ENCODE measurements around the gene GSG1L2. TPM values are rescaled to one million over a fixed set of nuclear protein-coding genes. Genes with fewer than 3 reads are reported as not detected.

Gene GSG1L2
- total and polyA plus RNA-seq, 12 donors = not detected

DNA sequence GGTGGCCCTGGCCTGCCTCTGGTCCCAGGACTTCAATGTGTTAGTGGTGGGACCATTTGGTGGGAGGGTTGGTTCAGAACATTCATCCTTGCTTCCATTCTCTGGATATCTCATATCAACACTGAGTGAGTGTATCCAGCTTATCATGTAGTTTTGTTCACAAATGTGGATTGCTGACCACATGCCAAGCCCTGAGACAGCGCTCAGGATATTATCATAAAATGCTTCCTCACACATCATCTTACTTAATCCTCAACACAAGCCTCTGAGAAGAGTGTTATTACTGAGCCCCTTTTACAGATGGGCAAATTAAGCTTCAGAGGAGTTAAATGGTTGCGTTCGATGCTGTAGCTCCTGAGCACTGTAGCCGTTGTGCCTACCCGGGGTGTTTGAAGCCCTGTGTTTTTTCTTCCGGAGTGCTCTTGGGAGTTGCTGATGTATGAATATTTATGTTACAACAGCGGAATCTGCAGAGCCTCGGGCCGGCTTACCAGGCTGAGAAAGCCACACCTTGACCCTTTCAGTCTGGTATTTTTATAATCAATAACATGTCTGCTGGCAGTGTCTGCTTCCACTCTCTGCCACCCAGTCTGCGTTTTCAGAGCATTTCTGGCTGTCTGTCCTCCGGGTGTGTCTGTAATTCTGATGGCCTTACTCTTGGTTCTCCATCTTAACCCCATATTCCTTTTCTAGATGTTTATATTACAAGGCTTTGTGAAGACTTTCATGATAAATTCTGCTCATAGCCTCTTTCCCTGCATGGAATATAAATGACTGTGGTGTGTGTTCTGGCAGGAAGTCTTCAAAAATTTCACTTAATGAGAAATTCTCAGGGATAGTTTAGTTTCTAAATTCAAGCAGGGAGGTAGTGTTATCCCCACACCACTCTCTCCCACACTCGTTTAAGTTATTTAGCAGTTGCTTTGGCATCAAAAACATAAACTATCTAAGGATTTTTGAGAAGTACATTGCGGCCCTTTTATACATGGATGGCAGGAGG lies 6.7 kb upstream of the GSG1L2 start:
- Histone ChIP-seq H3K36me3 (no peaks in the 10 kb centered on the region), H3K4me3 (no peak overlapping the region), H3K4me1 (no peaks in the 10 kb centered on the region), H3K9me3 (peaks cover 0 to 1% (median 0%) of the 10 kb centered on the region in 11 donors), H3K27ac (no peak overlapping the region), H3K27me3 (peaks cover 0 to 35% (median 6%) of the 10 kb centered on the region in 7 donors)
- WGBS, 2 donors = 65 to 69% methylated on average over 13 of the region's 13 CpGs
- TF ChIP-seq, protein P1, sequence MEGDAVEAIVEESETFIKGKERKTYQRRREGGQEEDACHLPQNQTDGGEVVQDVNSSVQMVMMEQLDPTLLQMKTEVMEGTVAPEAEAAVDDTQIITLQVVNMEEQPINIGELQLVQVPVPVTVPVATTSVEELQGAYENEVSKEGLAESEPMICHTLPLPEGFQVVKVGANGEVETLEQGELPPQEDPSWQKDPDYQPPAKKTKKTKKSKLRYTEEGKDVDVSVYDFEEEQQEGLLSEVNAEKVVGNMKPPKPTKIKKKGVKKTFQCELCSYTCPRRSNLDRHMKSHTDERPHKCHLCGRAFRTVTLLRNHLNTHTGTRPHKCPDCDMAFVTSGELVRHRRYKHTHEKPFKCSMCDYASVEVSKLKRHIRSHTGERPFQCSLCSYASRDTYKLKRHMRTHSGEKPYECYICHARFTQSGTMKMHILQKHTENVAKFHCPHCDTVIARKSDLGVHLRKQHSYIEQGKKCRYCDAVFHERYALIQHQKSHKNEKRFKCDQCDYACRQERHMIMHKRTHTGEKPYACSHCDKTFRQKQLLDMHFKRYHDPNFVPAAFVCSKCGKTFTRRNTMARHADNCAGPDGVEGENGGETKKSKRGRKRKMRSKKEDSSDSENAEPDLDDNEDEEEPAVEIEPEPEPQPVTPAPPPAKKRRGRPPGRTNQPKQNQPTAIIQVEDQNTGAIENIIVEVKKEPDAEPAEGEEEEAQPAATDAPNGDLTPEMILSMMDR (IDR thresholded peaks at IDR 0.05) = no peak
- ATAC-seq (no peak), DNase-seq (no peak)
- intact Hi-C loops (cut with DNase I) = no loop called here

DNA sequence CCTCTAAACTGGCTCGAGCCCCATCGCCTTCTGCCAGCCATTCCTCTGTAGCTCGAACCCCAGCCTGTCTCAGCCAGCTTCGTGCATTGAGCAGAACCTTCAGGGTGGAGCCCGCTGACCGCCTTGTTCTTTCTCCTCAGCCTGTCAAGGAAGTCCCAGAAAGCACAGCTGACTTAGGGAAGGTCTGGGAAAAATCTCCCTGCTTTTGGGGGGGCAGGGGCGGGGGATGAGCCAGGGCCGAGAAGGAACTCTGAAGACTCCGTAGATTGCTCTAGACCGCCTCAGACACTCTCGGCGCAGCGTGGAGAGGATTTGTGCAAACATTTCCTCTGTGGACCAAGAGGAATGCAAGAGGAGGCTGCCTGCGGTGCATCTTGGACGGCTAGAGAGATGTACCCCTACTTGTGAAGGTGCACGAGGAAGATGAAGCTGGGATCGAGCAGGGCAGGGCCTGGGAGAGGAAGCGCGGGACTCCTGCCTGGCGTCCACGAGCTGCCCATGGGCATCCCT lies 3.8 kb upstream of the GSG1L2 start, which contains the start of gene GLP2R:
TSS of gene GLP2R (plus strand) at position 284 of the 510 bp plus-strand sequence. CDS start at position 424, 140 bp downstream.
- Histone ChIP-seq H3K4me1 (no peaks in the 10 kb centered on the region), H3K27ac (no peak within 1 kb of the TSS), H3K36me3 (no peaks in the 10 kb centered on the region), H3K9me3 (no peaks in the 10 kb centered on the region), H3K4me3 (no peak within 1 kb of the TSS), H3K27me3 (peaks cover 0 to 40% (median 6%) of the 10 kb centered on the region in 7 donors)
- TF ChIP-seq, protein P1 (IDR thresholded peaks at IDR 0.05) = no peak
- 52 to 59% methylated on average over 20 to 21 of the region's 21 CpGs for WGBS, 2 donors
- no peak for ATAC-seq
- DNase-seq = no peak
- intact Hi-C loops (cut with DNase I) = no loop called here

DNA sequence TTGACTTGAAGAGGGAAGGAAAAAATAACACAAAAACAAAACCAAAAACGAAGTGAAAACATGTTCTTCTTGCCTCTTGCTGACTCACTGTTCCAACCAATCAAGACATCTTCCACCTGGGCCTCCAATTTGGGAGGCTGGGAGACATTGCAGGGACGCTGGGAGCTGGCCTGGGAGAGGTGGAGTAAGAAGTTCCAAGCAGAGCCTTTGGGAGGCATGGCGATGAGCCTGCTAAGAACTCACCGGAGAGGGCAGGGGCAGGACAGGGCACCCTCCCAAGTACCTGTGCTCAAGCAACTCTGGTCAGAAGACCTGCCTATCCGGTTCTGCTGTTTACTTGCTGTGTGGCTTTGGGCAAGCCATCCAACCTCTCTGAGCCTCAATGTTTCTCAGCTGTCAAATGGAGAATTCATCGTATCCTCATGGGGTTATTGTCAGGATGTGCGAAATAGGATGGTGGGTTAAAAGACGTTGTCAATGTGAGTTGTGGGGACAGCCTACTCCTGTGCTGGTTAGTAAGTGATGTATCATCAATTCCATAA lies 3.0 kb upstream of the GSG1L2 start:
- Histone ChIP-seq H3K4me3 (no peak overlapping the region), H3K27ac (no peak overlapping the region), H3K9me3 (no peaks in the 10 kb centered on the region), H3K36me3 (no peaks in the 10 kb centered on the region), H3K27me3 (peaks cover 0 to 40% (median 10%) of the 10 kb centered on the region in 7 donors), H3K4me1 (no peaks in the 10 kb centered on the region)
- DNase-seq (no peak), ATAC-seq (no peak)
- 83 to 85% methylated on average over 8 of the region's 8 CpGs for WGBS, 2 donors
- intact Hi-C loops (cut with DNase I) = no loop called here
- TF ChIP-seq, protein P1 (IDR thresholded peaks at IDR 0.05) = no peak

DNA sequence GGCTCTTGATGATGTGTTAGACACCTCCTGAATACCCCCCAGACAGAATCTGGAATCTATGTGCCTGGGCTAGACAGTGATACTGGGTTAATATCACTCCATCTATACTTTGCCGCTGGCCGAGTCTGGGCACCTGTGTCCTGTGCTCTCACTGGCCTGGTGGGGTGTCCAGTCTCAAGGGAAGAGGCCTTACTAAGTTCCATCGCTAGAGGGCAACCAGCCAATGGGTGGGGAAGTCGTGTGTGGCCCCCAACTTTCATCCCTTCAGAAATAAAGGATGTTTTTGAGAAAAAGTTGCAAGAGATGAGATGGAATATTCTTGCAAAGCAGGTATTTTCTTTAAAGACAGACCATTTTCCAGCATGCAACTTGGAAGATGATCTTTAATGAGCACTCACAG lies 2.2 kb upstream of the GSG1L2 start:
- Histone ChIP-seq H3K27ac (no peak overlapping the region), H3K4me3 (no peak overlapping the region), H3K4me1 (no peaks in the 10 kb centered on the region), H3K27me3 (peaks cover 0 to 40% (median 11%) of the 10 kb centered on the region in 7 donors), H3K9me3 (no peaks in the 10 kb centered on the region), H3K36me3 (no peaks in the 10 kb centered on the region)
- WGBS, 2 donors = 64 to 66% methylated on average over 4 of the region's 4 CpGs
- intact Hi-C loops (cut with DNase I) = no loop called here
- DNase-seq (no peak), ATAC-seq (no peak)
- TF ChIP-seq, protein P1 (IDR thresholded peaks at IDR 0.05) = no peak

Data from heart right ventricle (tissue), 16 donors.